Measurements from ENCODE around the gene GPS2. TPM values are rescaled to one million over a fixed set of nuclear protein-coding genes. Genes with fewer than 3 reads are reported as not detected.

The GPS2 gene
- 81.4 to 100 TPM (median 97.9 TPM) in 5 replicates for total RNA-seq (2022; extraction: Qiagen RNA extraction)

GRCh38 chr17:7314719-7315569 lies at the start of gene GPS2:
GPS2 (minus strand) TSS chr17:7315360; CDS start chr17:7315052, 308 bp downstream.

GRCh38 chr17:7355053-7355452 lies 39.9 kb upstream of the GPS2 start, which contains the start of gene TMEM95:
TMEM95 (plus strand) TSS chr17:7355156; CDS start chr17:7355205, 49 bp downstream.

GRCh38 chr17:7351665-7352502 lies 36.7 kb upstream of the GPS2 start, which contains the start of gene KCTD11:
KCTD11 (plus strand) TSS chr17:7352162.

GRCh38 chr17:7336240-7337175 lies 21.3 kb upstream of the GPS2 start, which contains the start of gene ACAP1:
ACAP1 (plus strand) TSS chr17:7336529; CDS start chr17:7336735, 206 bp downstream.

GRCh38 chr17:7328840-7329373 lies 13.7 kb upstream of the GPS2 start, which contains the start of gene NEURL4:
NEURL4 (minus strand) TSS chr17:7329335; CDS start chr17:7329312, 23 bp downstream.

GRCh38 chr17:7306911-7307685 lies 8.1 kb downstream of the GPS2 start, which contains the start of gene EIF5A:
EIF5A (plus strand) TSS chr17:7307628; CDS start chr17:7309636, 2,008 bp downstream.

GRCh38 chr17:7294614-7295153 lies 20.5 kb downstream of the GPS2 start, which contains the start of gene YBX2:
YBX2 (minus strand) TSS chr17:7294639; CDS start chr17:7294500, 139 bp downstream.

GRCh38 chr17:7281074-7281952 lies 33.8 kb downstream of the GPS2 start, which contains the start of gene SLC2A4:
SLC2A4 (plus strand) TSS chr17:7281718; CDS start chr17:7281935, 217 bp downstream.

Other genes starting within 250 kb of the GPS2 start
- not detected in 5 replicates for gene CLEC10A, start 235.1 kb downstream of the GPS2 start, total RNA-seq (2022; extraction: Qiagen RNA extraction)
- 0.07 to 0.12 TPM in 2 of 5 replicates, not detected in the others for gene ASGR2, start 200.5 kb downstream of the GPS2 start, total RNA-seq (2022; extraction: Qiagen RNA extraction)
- 0.82 to 1.4 TPM (median 1.2 TPM) in 5 replicates for gene ASGR1, start 136.0 kb downstream of the GPS2 start, total RNA-seq (2022; extraction: Qiagen RNA extraction)
- gene DLG4, start 95.5 kb downstream of the GPS2 start, total RNA-seq (2022; extraction: Qiagen RNA extraction), result 5.4 to 7.5 TPM (median 5.8 TPM) in 5 replicates
- 286 to 433 TPM (median 402 TPM) in 5 replicates for gene ACADVL, start 95.4 kb downstream of the GPS2 start, total RNA-seq (2022; extraction: Qiagen RNA extraction)
- gene DVL2, start 80.8 kb downstream of the GPS2 start, total RNA-seq (2022; extraction: Qiagen RNA extraction), result 37.1 to 47.6 TPM (median 44.8 TPM) in 5 replicates
- gene PHF23, start 75.9 kb downstream of the GPS2 start, total RNA-seq (2022; extraction: Qiagen RNA extraction), result 86.1 to 108 TPM (median 99.5 TPM) in 5 replicates
- gene GABARAP, start 72.9 kb downstream of the GPS2 start, total RNA-seq (2022; extraction: Qiagen RNA extraction), result 643 to 763 TPM (median 704 TPM) in 5 replicates
- 208 to 254 TPM (median 236 TPM) in 5 replicates for gene CTDNEP1, start 63.6 kb downstream of the GPS2 start, total RNA-seq (2022; extraction: Qiagen RNA extraction)
- 131 to 160 TPM (median 140 TPM) in 5 replicates for gene ELP5, start 63.1 kb downstream of the GPS2 start, total RNA-seq (2022; extraction: Qiagen RNA extraction)
- 2.2 to 3.2 TPM (median 2.9 TPM) in 5 replicates for gene CLDN7, start 52.9 kb downstream of the GPS2 start, total RNA-seq (2022; extraction: Qiagen RNA extraction)
- 0.35 to 0.67 TPM (median 0.63 TPM) in 5 replicates for gene SLC2A4, start 33.6 kb downstream of the GPS2 start, total RNA-seq (2022; extraction: Qiagen RNA extraction)
- gene YBX2, start 20.7 kb downstream of the GPS2 start, total RNA-seq (2022; extraction: Qiagen RNA extraction), result 0.37 to 0.68 TPM (median 0.53 TPM) in 5 replicates
- gene EIF5A, start 7.7 kb downstream of the GPS2 start, total RNA-seq (2022; extraction: Qiagen RNA extraction), result 1,603 to 1,771 TPM (median 1,695 TPM) in 5 replicates
- gene NEURL4, start 14.0 kb upstream of the GPS2 start, total RNA-seq (2022; extraction: Qiagen RNA extraction), result 23.0 to 36.7 TPM (median 28.7 TPM) in 5 replicates
- 2.4 to 5.7 TPM (median 4.0 TPM) in 5 replicates for gene ACAP1, start 21.2 kb upstream of the GPS2 start, total RNA-seq (2022; extraction: Qiagen RNA extraction)
- 11.3 to 13.7 TPM (median 12.5 TPM) in 5 replicates for gene KCTD11, start 36.8 kb upstream of the GPS2 start, total RNA-seq (2022; extraction: Qiagen RNA extraction)
- gene TMEM95, start 39.8 kb upstream of the GPS2 start, total RNA-seq (2022; extraction: Qiagen RNA extraction), result not detected in 5 replicates
- gene TNK1, start 65.7 kb upstream of the GPS2 start, total RNA-seq (2022; extraction: Qiagen RNA extraction), result 1.3 to 1.6 TPM (median 1.5 TPM) in 5 replicates
- gene PLSCR3, start 79.2 kb upstream of the GPS2 start, total RNA-seq (2022; extraction: Qiagen RNA extraction), result 38.6 to 48.9 TPM (median 44.7 TPM) in 5 replicates
- 180 to 224 TPM (median 215 TPM) in 5 replicates for gene TMEM256, start 88.7 kb upstream of the GPS2 start, total RNA-seq (2022; extraction: Qiagen RNA extraction)
- 13.3 to 17.6 TPM (median 17.1 TPM) in 5 replicates for gene NLGN2, start 92.5 kb upstream of the GPS2 start, total RNA-seq (2022; extraction: Qiagen RNA extraction)
- 0.06 to 0.13 TPM in 2 of 5 replicates, not detected in the others for gene SPEM1, start 105.0 kb upstream of the GPS2 start, total RNA-seq (2022; extraction: Qiagen RNA extraction)
- gene SPEM2, start 110.3 kb upstream of the GPS2 start, total RNA-seq (2022; extraction: Qiagen RNA extraction), result 0.03 to 0.07 TPM (median 0.06 TPM) in 3 of 5 replicates, not detected in the others
- 0.02 to 0.03 TPM (median 0.02 TPM) in 3 of 5 replicates, not detected in the others for gene SPEM3, start 113.5 kb upstream of the GPS2 start, total RNA-seq (2022; extraction: Qiagen RNA extraction)
- 10.8 to 13.9 TPM (median 13.3 TPM) in 5 replicates for gene TMEM102, start 120.1 kb upstream of the GPS2 start, total RNA-seq (2022; extraction: Qiagen RNA extraction)
- gene FGF11, start 124.2 kb upstream of the GPS2 start, total RNA-seq (2022; extraction: Qiagen RNA extraction), result 0.76 to 1.2 TPM (median 0.85 TPM) in 5 replicates
- 8.0 to 11.6 TPM (median 10.2 TPM) in 5 replicates for gene CHRNB1, start 129.7 kb upstream of the GPS2 start, total RNA-seq (2022; extraction: Qiagen RNA extraction)
- gene ZBTB4, start 164.3 kb upstream of the GPS2 start, total RNA-seq (2022; extraction: Qiagen RNA extraction), result 21.0 to 25.5 TPM (median 24.1 TPM) in 5 replicates
- not detected in 5 replicates for gene SLC35G6, start 166.1 kb upstream of the GPS2 start, total RNA-seq (2022; extraction: Qiagen RNA extraction)
- 72.5 to 86.2 TPM (median 79.8 TPM) in 5 replicates for gene POLR2A, start 169.0 kb upstream of the GPS2 start, total RNA-seq (2022; extraction: Qiagen RNA extraction)
- gene TNFSF12, start 233.7 kb upstream of the GPS2 start, total RNA-seq (2022; extraction: Qiagen RNA extraction), result 8.2 to 13.3 TPM (median 13.0 TPM) in 5 replicates
- 0.49 to 1.1 TPM (median 0.68 TPM) in 5 replicates for gene TNFSF13, start 243.4 kb upstream of the GPS2 start, total RNA-seq (2022; extraction: Qiagen RNA extraction)
- 84.9 to 95.8 TPM (median 95.7 TPM) in 5 replicates for gene SENP3, start 246.6 kb upstream of the GPS2 start, total RNA-seq (2022; extraction: Qiagen RNA extraction)